Aorta (tissue), 5 donors: Measurements from ENCODE around the gene RND1. TPM values are rescaled to one million over a fixed set of nuclear protein-coding genes. Genes with fewer than 3 reads are reported as not detected.
A peak's percentile ranks its signal among the peaks of the same experiment; 100 is the strongest.

ENCODE experiments used
- ATAC-seq: fragments of 200-7000 bp; cut with Tn5 transposase; one replicate; pipeline ENCODE4 v1.9.1; 2022; ENCODE audit warnings: moderate library complexity; ENCODE audit not compliant: low FRiP score
- DNase-seq, 2 donors: peaks; one replicate each; pipeline ENCODE4 v3.0.0-alpha.2; 2020
- H3K27ac ChIP-seq, 2 donors: one replicate each; pipeline ENCODE4 v1.5.1; 2013; ENCODE audit warnings: low read length in 2 of 2, mild to moderate bottlenecking in 2 of 2, moderate library complexity in 2 of 2, control low read depth in 1 of 2, inconsistent platforms in 1 of 2, low read depth in 1 of 2
- H3K27me3 ChIP-seq, 2 donors: one replicate each; pipeline ENCODE4 v1.6.1; 2013; ENCODE audit warnings: control low read depth in 1 of 2, low read length in 1 of 2, mild to moderate bottlenecking in 1 of 2, moderate library complexity in 1 of 2; ENCODE audit not compliant: insufficient read depth in 2 of 2, control insufficient read depth in 1 of 2
- H3K36me3 ChIP-seq, 2 donors: one replicate each; pipeline ENCODE4 v1.6.1; 2013; ENCODE audit warnings: control low read depth in 1 of 2, low read length in 1 of 2, mild to moderate bottlenecking in 1 of 2; ENCODE audit not compliant: insufficient read depth in 2 of 2, control insufficient read depth in 1 of 2
- H3K4me1 ChIP-seq, 2 donors: one replicate each; pipeline ENCODE4 v1.6.1; 2013; ENCODE audit warnings: low read length in 2 of 2, control low read depth in 1 of 2, mild to moderate bottlenecking in 1 of 2, moderate library complexity in 1 of 2; ENCODE audit not compliant: insufficient read depth in 2 of 2, control insufficient read depth in 1 of 2
- H3K4me3 ChIP-seq, 2 donors: one replicate each; pipeline ENCODE4 v1.5.1; 2013; ENCODE audit warnings: low read length in 2 of 2, control low read depth in 1 of 2, mild to moderate bottlenecking in 1 of 2
- H3K9me3 ChIP-seq: one replicate; pipeline ENCODE4 v1.6.1; 2013; ENCODE audit warnings: mild to moderate bottlenecking, low read length; ENCODE audit not compliant: control insufficient read depth
- WGBS, 2 donors: extraction: QIAGEN DNeasy Blood & Tissue Kit; methylation state at CpG; one replicate each; pipeline ENCODE4 v1.1.7; 2013; 5-methylcytosine and 5-hydroxymethylcytosine counted together
- intact Hi-C, 2 donors: fragments of 100-400 bp; cut with DNase I; formaldehyde crosslinking; loops; one replicate each; pipeline versions ENCODE4 v1.14.2 to v1.15.0; 2022
- polyA plus RNA-seq, 2 donors: library from polyadenylated mRNA; stranded (reverse); fragments of 200-250 nt; gene quantifications; one replicate each; pipeline ENCODE4 v1.2.3, GENCODE V29; 2013
- total RNA-seq, 2 donors: library from RNA; stranded (reverse); fragmentation: NEBNext Ultra II Directional; extraction: Animal tissue kit (Norgen Biotek cat#: 25700); gene quantifications; one replicate each; pipeline ENCODE4 v1.2.1, GENCODE V29; 2021
- donor health status: healthy with polysubstance abuse.
- donor health status: Bipolar disorder and iron deficiency.
- donor health status: DM: no; HTN: no; CAD: no.
- donor health status: DM: no; HTN: no; CAD: no.
- donor health status: DM: yes; HTN: yes; CAD: no.

The RND1 gene
- total and polyA plus RNA-seq, 4 donors = 0.56 to 3.7 (median 2.3) TPM

DNA sequence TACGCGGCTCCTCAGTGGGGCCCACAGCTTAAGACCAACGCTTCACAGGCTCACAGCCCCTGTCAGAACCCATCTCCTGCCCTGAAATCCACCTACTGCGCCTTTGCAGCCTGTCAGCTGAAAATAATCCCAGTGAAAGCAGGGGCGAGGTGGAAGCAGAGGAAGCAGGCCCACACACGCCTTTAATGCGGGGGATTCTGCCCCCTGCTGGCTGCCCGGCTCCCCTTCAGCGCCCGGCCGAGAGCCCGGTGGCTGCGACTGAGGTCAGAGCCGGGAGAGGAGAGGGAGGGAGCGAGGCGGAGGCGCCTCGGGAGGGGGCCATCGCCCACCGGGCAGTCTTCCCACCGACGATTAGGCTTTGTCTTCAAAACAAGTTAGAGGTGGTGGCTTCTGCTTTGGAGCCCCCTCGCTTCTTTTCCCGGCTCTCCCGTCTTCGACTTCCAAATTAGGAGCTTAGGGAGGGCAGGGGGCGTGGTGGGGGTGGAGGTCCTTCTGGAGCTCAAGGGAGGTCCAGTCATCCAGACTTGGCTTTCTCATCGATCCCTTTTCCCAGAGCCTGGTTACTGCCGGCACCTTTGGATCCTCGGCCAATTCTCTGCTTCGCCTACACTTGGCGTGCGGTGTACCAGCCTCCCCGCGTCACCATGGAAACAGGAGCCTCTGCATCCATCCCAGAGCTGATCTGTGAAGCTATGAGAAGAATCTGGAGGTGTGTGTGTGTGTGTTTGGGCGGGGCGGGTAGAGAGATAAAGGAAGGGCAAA, 25.2 kb upstream of the RND1 start:
- Histone ChIP-seq H3K4me1 (no peaks in the 10 kb centered on the region), H3K27ac (no peak overlapping the region), H3K36me3 (no peaks in the 10 kb centered on the region), H3K27me3 (no peaks in the 10 kb centered on the region), H3K9me3 (no peaks in the 10 kb centered on the region), H3K4me3 (peak overlapping the region in 1 of 2 donors; percentile 12)
- ATAC-seq (peak; percentile 95), DNase-seq (peak; percentile 85 to 95)
- 3 to 4% methylated on average over 37 of the region's 37 CpGs for WGBS, 2 donors
- intact Hi-C loops = loop anchor here (1.0 to 2.0 kb wide), 2 partner anchors 38 kb away; partner anchors contain the start of gene DDX23 (in 1 of the 2)

DNA sequence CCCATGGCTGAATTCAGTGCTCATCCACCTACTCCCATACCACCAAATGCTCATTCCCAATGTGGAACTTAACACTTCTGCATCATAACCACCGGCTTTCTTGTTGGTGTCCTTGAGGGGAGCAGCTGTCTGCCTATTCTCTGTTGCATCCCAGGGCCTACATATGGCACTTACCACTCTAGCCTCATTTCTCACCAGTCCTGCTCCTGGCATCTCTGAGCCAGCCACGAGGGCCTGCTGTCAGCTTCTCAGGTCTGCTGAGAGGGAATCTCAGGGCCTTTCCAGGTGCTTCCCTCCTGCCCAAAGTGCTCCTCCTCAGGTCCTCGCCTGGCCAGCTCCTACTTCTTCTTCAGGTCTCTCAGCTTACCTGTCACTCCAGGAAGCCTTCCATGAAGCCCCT, 24.0 kb upstream of the RND1 start:
- intact Hi-C loops = loop anchor here (1.0 to 2.0 kb wide), 2 partner anchors 36 to 37 kb away; partner anchors contain the start of gene DDX23 (in 1 of the 2)
- ATAC-seq (no peak), DNase-seq (peak in 1 of 2 donors; percentile 25)
- H3K9me3 ChIP-seq = no peaks in the 10 kb centered on the region
- no peaks in the 10 kb centered on the region for H3K4me1 ChIP-seq
- no peak overlapping the region for H3K4me3 ChIP-seq
- WGBS, 2 donors = 84 to 88% methylated on average over 3 of the region's 3 CpGs
- H3K27me3 ChIP-seq = no peaks in the 10 kb centered on the region
- H3K36me3 ChIP-seq = no peaks in the 10 kb centered on the region
- H3K27ac ChIP-seq = no peak overlapping the region

GRCh38 chr12:48883305-48884161, 17.9 kb upstream of the RND1 start:
- intact Hi-C loops = no loop called here
- H3K27me3 ChIP-seq = no peaks in the 10 kb centered on the region
- 77 to 80% methylated on average over 13 of the region's 13 CpGs for WGBS, 2 donors
- ATAC-seq (no peak), DNase-seq (peak in 1 of 2 donors; percentile 57)
- no peaks in the 10 kb centered on the region for H3K9me3 ChIP-seq
- H3K27ac ChIP-seq = no peak overlapping the region
- no peak overlapping the region for H3K4me3 ChIP-seq
- no peaks in the 10 kb centered on the region for H3K36me3 ChIP-seq
- H3K4me1 ChIP-seq = no peaks in the 10 kb centered on the region

GRCh38 chr12:48882972-48883304, 17.3 kb upstream of the RND1 start:
- ATAC-seq = no peak
- H3K27ac ChIP-seq = no peak overlapping the region
- DNase-seq = no peak

GRCh38 chr12:48882315-48882687, 16.6 kb upstream of the RND1 start:
- H3K27ac ChIP-seq = no peak overlapping the region
- no peaks in the 10 kb centered on the region for H3K4me1 ChIP-seq
- ATAC-seq = no peak
- no peaks in the 10 kb centered on the region for H3K27me3 ChIP-seq
- intact Hi-C loops = no loop called here
- H3K36me3 ChIP-seq = no peaks in the 10 kb centered on the region
- 1 to 3% methylated on average over 10 of the region's 10 CpGs for WGBS, 2 donors
- H3K9me3 ChIP-seq = no peaks in the 10 kb centered on the region
- DNase-seq = peak in 1 of 2 donors; percentile 69
- H3K4me3 ChIP-seq = no peak overlapping the region

More at GRCh38 chr12:48882972-48883304, 17.3 kb upstream of the RND1 start:
- Histone ChIP-seq H3K27me3 (no peaks in the 10 kb centered on the region), H3K36me3 (no peaks in the 10 kb centered on the region), H3K9me3 (no peaks in the 10 kb centered on the region), H3K4me1 (no peaks in the 10 kb centered on the region), H3K4me3 (no peak overlapping the region)
- WGBS, 2 donors = 87 to 95% methylated on average over 3 of the region's 3 CpGs
- intact Hi-C loops = no loop called here

DNA sequence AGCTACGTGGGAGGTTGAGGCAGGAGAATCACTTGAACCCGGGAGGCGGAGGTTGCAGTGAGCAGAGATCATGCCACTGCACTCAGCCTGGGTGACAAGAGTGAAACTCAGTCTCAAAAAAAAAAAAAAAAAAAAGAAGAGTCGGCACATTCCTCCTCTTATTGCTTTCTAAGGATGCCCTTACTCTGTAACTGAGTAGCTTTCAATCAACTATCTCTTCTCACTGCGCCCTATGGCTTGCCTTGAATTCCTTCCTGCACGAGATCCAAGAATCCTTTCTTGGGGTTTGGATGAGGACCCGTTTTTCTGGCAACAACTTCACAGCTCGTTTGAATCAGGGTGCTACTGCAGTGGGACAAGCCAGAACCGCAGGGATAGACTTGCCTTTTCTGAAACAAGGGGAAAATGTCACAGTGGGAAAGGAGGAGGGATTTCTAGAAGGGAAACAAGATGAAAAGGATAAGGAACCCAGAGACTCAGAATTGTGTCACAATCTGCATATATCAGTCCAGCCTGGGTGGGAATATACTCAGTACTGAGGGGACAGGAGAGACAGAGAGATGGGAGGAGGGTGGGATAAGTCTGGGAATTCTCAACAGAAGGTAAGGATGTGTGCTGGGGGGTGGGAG, 16.1 kb upstream of the RND1 start:
- Histone ChIP-seq H3K4me3 (no peak overlapping the region), H3K27me3 (no peaks in the 10 kb centered on the region)
- intact Hi-C loops = no loop called here

DNA sequence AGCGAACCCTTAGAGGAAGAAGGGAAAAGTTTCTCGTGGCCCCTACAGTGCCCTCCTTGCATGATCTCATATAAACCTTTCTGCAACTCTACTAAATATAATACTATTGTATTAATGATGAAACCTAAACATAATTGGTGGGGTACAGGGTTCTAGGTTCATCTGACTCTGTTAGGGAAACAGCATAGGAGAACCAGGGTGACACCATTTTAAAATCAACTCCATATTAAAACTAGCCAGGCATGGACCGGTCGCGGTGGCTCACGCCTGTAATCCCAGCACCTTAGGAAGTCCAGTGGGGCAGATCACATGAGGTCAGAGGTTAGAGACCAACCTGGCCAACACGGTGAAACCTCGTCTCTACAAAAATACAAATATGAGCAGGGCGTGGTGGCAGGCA, 15.0 kb upstream of the RND1 start:
- DNase-seq (no peak), ATAC-seq (no peak)
- no peaks in the 10 kb centered on the region for H3K36me3 ChIP-seq
- H3K27me3 ChIP-seq = no peaks in the 10 kb centered on the region
- H3K27ac ChIP-seq = no peak overlapping the region
- intact Hi-C loops = no loop called here
- no peak overlapping the region for H3K4me3 ChIP-seq
- H3K4me1 ChIP-seq = no peaks in the 10 kb centered on the region
- 83 to 88% methylated on average over 9 of the region's 9 CpGs for WGBS, 2 donors
- no peaks in the 10 kb centered on the region for H3K9me3 ChIP-seq

More for the DNA sequence above, 16.1 kb upstream of the RND1 start:
- H3K4me1 ChIP-seq = no peaks in the 10 kb centered on the region
- no peaks in the 10 kb centered on the region for H3K36me3 ChIP-seq
- H3K27ac ChIP-seq = no peak overlapping the region
- 32 to 33% methylated on average over 9 of the region's 9 CpGs for WGBS, 2 donors
- H3K9me3 ChIP-seq = no peaks in the 10 kb centered on the region
- DNase-seq = no peak
- no peak for ATAC-seq

DNA sequence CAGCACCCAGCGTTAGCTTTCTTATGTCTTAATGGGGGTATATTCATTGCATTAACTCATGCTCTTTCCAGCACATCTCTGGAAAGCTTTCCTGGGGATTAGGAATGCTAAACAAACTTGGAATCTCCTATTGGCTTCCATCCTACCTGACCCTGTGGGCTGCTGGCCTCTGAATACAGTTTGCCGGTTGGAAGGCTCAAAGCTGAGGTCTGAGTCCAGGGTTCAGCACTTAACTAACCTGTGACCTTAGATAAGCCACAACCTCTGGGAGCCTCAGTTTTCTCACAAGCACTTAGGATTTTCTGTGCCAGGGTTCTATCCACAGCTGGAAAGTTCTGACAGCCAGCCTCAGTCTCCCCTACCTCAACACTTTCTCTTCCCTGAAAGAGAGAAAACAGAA, 12.9 kb upstream of the RND1 start:
- WGBS, 2 donors = 46 to 65% methylated on average over 2 of the region's 2 CpGs
- ATAC-seq = no peak
- intact Hi-C loops = no loop called here

More for the DNA sequence above, 12.9 kb upstream of the RND1 start:
- H3K27ac ChIP-seq = no peak overlapping the region
- H3K27me3 ChIP-seq = no peaks in the 10 kb centered on the region
- H3K4me3 ChIP-seq = no peak overlapping the region
- DNase-seq = no peak
- H3K9me3 ChIP-seq = no peaks in the 10 kb centered on the region
- H3K36me3 ChIP-seq = no peaks in the 10 kb centered on the region
- no peaks in the 10 kb centered on the region for H3K4me1 ChIP-seq
